LNCAP (cell line): ENCODE measurements around the gene C1orf174.

Experiments used
- CTCF ChIP-seq: fragments of 450-650 bp; IDR thresholded peaks from 2 replicates; pipeline ENCODE4 v1.5.1; 2017; ENCODE audit warnings: mild to moderate bottlenecking

Gene C1orf174

GRCh38 chr1:3894626-3895278 lies 5.3 kb downstream of the C1orf174 start:
- no peak for TF ChIP-seq CTCF

GRCh38 chr1:3893190-3893589 lies 6.9 kb downstream of the C1orf174 start:
- no peak for TF ChIP-seq CTCF

GRCh38 chr1:3892748-3893147 lies 7.3 kb downstream of the C1orf174 start:
- TF ChIP-seq CTCF = no peak

GRCh38 chr1:3891329-3891865 lies 8.7 kb downstream of the C1orf174 start:
- no peak for TF ChIP-seq CTCF

- TF ChIP-seq CTCF = no peak
Measured at GRCh38 chr1:3890389-3891328, 9.4 kb downstream of the C1orf174 start.

- TF ChIP-seq CTCF = no peak
Measured at GRCh38 chr1:3889936-3890335, 10.1 kb downstream of the C1orf174 start.

- TF ChIP-seq CTCF = no peak
Measured at GRCh38 chr1:3888301-3888700, 11.8 kb downstream of the C1orf174 start.
